OCI-LY1 (cell line): ENCODE measurements around the gene RAF1.

Source experiments
- H2AFZ ChIP-seq: fragments of 200-600 bp; sonication (generic), shearing (Covaris generic); 2 replicates; pipeline ENCODE4 v1.6.0; 2014; ENCODE audit warnings: antibody characterized with exemption, mild to moderate bottlenecking, low read length
- H3F3A ChIP-seq: fragments of 200-600 bp; sonication (generic), shearing (Covaris generic); 2 replicates; pipeline ENCODE4 v1.6.0; 2014; ENCODE audit warnings: mild to moderate bottlenecking, antibody characterized with exemption, low read length, moderate library complexity; ENCODE audit not compliant: insufficient read depth
- H3K27ac ChIP-seq: fragments of 200-600 bp; sonication (generic); 2 replicates; pipeline ENCODE4 v1.5.1; 2014; ENCODE audit warnings: low read length, mixed run types, mild to moderate bottlenecking, low read depth; ENCODE audit not compliant: poor library complexity, severe bottlenecking
- H3K27me3 ChIP-seq: fragments of 200-600 bp; sonication (generic); 2 replicates; pipeline ENCODE4 v1.6.0; 2014; ENCODE audit warnings: antibody characterized with exemption, mild to moderate bottlenecking, low read length, moderate library complexity; ENCODE audit not compliant: insufficient read depth
- H3K36me3 ChIP-seq: fragments of 200-600 bp; sonication (generic); 2 replicates; pipeline ENCODE4 v1.6.1; 2014; ENCODE audit warnings: mild to moderate bottlenecking, antibody characterized with exemption, low read length, moderate library complexity, mixed read lengths; ENCODE audit not compliant: insufficient read depth
- H3K4me1 ChIP-seq: fragments of 200-600 bp; sonication (generic); 2 replicates; pipeline ENCODE4 v1.5.1; 2014; ENCODE audit warnings: mild to moderate bottlenecking, low read length, moderate library complexity; ENCODE audit not compliant: insufficient read depth, severe bottlenecking
- H3K4me2 ChIP-seq: fragments of 200-600 bp; sonication (generic), shearing (Covaris generic); 2 replicates; pipeline ENCODE4 v1.6.1; 2014; ENCODE audit warnings: low read length
- H3K4me3 ChIP-seq: fragments of 200-600 bp; sonication (generic); 2 replicates; pipeline ENCODE4 v1.5.1; 2014; ENCODE audit warnings: low read length, low read depth, mild to moderate bottlenecking, mixed read lengths; ENCODE audit not compliant: poor library complexity, severe bottlenecking
- H3K79me2 ChIP-seq: fragments of 200-600 bp; shearing (Covaris generic); 2 replicates; pipeline ENCODE4 v1.6.1; 2016; ENCODE audit warnings: mixed run types, low read length, mixed read lengths; ENCODE audit not compliant: insufficient read depth
- H3K9ac ChIP-seq: fragments of 200-600 bp; sonication (generic), shearing (Covaris generic); 2 replicates; pipeline ENCODE4 v1.6.1; 2014; ENCODE audit warnings: mild to moderate bottlenecking, low read length, mixed read lengths
- H3K9me2 ChIP-seq: fragments of 200-600 bp; sonication (generic), shearing (Covaris generic); 2 replicates; pipeline ENCODE4 v1.6.1; 2014; ENCODE audit warnings: low read depth, mild to moderate bottlenecking, low read length, mixed read lengths
- H3K9me3 ChIP-seq: fragments of 200-600 bp; shearing (Covaris generic); 2 replicates; pipeline ENCODE4 v1.6.1; 2014; ENCODE audit warnings: low read length, mixed read lengths
- H4K20me1 ChIP-seq: fragments of 200-600 bp; sonication (generic), shearing (Covaris generic); 2 replicates; pipeline ENCODE4 v1.6.0; 2016; ENCODE audit warnings: mild to moderate bottlenecking, low read length; ENCODE audit not compliant: insufficient read depth
- EZH2 ChIP-seq: fragments of 200-600 bp; sonication (generic), shearing (Covaris generic); IDR thresholded peaks from 2 replicates; pipeline ENCODE4 v1.8.0; 2017; ENCODE audit warnings: borderline replicate concordance, mixed run types, mild to moderate bottlenecking, antibody characterized with exemption, low read length, moderate library complexity, mixed read lengths
- TF ChIP-seq, protein P1 (sequence below): fragments of 200-600 bp; sonication (generic), shearing (Covaris generic); IDR thresholded peaks from 2 replicates; pipeline ENCODE4 v1.5.1; 2017; ENCODE audit warnings: mild to moderate bottlenecking, antibody characterized with exemption, low read length, moderate library complexity, mixed read lengths

Gene RAF1

DNA sequence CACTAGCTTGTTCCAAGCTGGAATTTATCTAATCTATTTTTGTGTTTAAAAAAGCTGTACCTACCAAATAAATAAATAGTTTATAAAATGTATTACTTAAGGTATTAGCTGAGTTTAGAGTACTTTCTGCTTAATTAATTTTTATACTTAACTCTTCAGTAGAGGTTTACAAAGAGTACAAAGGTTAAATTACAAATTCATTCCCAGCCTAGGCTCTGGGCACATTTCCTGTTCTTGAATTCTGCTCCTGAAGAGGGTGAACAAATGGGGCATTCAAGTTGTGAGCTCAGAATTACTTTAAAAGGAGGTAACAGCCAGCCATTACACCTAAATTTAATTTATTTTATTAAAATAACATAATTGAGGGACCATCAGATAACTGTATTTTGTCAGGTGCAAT is 80.6 kb downstream of the RAF1 start:
- no peaks in the 10 kb centered on the region for H4K20me1 ChIP-seq

DNA sequence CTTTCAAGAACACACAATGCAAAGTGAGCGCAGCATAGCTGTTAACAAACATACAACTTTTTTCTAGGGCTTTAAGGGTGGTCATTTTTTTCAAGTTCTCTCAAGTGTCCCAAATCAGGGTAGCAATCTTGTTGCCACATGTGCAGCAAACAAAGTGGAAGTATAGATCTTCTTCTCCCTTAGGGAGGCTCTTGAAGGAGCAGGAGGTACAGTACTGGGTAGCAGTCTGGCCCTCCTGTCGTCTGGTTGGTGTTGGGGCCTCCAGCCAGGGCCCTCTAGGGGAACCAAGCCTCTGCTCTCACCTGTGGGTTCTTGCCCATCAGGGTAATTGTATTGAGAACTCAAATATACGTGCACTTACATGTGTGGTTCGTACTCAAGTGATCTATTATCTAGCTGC is 81.2 kb downstream of the RAF1 start:
- no peaks in the 10 kb centered on the region for H3K9me2 ChIP-seq
- TF ChIP-seq, protein P1, sequence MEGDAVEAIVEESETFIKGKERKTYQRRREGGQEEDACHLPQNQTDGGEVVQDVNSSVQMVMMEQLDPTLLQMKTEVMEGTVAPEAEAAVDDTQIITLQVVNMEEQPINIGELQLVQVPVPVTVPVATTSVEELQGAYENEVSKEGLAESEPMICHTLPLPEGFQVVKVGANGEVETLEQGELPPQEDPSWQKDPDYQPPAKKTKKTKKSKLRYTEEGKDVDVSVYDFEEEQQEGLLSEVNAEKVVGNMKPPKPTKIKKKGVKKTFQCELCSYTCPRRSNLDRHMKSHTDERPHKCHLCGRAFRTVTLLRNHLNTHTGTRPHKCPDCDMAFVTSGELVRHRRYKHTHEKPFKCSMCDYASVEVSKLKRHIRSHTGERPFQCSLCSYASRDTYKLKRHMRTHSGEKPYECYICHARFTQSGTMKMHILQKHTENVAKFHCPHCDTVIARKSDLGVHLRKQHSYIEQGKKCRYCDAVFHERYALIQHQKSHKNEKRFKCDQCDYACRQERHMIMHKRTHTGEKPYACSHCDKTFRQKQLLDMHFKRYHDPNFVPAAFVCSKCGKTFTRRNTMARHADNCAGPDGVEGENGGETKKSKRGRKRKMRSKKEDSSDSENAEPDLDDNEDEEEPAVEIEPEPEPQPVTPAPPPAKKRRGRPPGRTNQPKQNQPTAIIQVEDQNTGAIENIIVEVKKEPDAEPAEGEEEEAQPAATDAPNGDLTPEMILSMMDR: no peak
- TF ChIP-seq EZH2: no peak
- no peaks in the 10 kb centered on the region for H3K4me1 ChIP-seq
- H3F3A ChIP-seq: no peaks in the 10 kb centered on the region
- H3K4me3 ChIP-seq: no peak overlapping the region
- no peak overlapping the region for H3K9ac ChIP-seq
- no peaks in the 10 kb centered on the region for H4K20me1 ChIP-seq
- no peak overlapping the region for H3K4me2 ChIP-seq
- H2AFZ ChIP-seq: no peak overlapping the region
- H3K36me3 ChIP-seq: peaks cover 83% of the 10 kb centered on the region
- H3K79me2 ChIP-seq: no peaks in the 10 kb centered on the region
- no peaks in the 10 kb centered on the region for H3K27me3 ChIP-seq
- H3K9me3 ChIP-seq: no peaks in the 10 kb centered on the region
- H3K27ac ChIP-seq: no peak overlapping the region

More for the DNA sequence above, 80.6 kb downstream of the RAF1 start:
- Histone ChIP-seq H3K4me1 (no peaks in the 10 kb centered on the region), H3K9ac (no peak overlapping the region), H2AFZ (no peak overlapping the region), H3F3A (no peaks in the 10 kb centered on the region), H3K4me3 (no peak overlapping the region), H3K27me3 (no peaks in the 10 kb centered on the region), H3K4me2 (no peak overlapping the region), H3K79me2 (no peaks in the 10 kb centered on the region), H3K9me2 (no peaks in the 10 kb centered on the region), H3K27ac (no peak overlapping the region), H3K36me3 (peaks cover 85% of the 10 kb centered on the region), H3K9me3 (no peaks in the 10 kb centered on the region)
- TF ChIP-seq, protein P1: no peak
- TF ChIP-seq EZH2: no peak

DNA sequence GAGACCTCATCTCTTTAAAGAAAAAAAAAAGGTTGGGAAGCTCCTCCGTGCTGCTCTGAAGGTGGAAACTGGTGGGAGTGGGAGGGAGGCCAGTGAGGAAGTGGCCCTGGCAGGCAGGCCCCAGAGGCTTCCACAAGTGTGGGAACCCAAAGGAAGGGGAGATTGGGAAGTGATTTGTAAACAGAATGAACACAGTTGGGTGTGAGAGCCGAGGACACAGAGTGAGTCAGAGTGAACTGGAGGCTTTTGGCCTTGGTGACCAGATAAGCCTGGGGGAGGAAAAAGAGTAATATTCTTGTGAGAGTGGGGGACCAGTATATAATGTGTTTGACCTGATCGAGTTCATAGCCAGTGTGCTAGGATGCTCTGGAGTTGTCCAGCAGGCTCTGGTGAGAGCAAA is 84.0 kb downstream of the RAF1 start:
- Histone ChIP-seq H3K27me3 (no peaks in the 10 kb centered on the region), H3K4me3 (no peak overlapping the region), H3K79me2 (no peaks in the 10 kb centered on the region), H3F3A (no peaks in the 10 kb centered on the region), H3K4me1 (no peaks in the 10 kb centered on the region), H3K36me3 (peaks cover 82% of the 10 kb centered on the region), H3K4me2 (no peak overlapping the region), H4K20me1 (no peaks in the 10 kb centered on the region), H3K9ac (no peak overlapping the region), H3K9me3 (no peaks in the 10 kb centered on the region), H2AFZ (no peak overlapping the region), H3K27ac (no peak overlapping the region), H3K9me2 (no peaks in the 10 kb centered on the region)
- TF ChIP-seq EZH2: no peak
- TF ChIP-seq, protein P1: no peak
